AG04449 (cell line): ENCODE measurements around the gene TMPRSS13.

Experiments used
- CTCF ChIA-PET: fragments of 350-600 bp; formaldehyde crosslinking; extraction: SDS; loops from one replicate; lab custom pipeline; 2021; ENCODE audit warnings: antibody characterized with exemption; lab: Yijun Ruan, JAX
- POLR2A ChIA-PET: fragments of 400-600, 350-600 bp; formaldehyde crosslinking; extraction: SDS; loops from one replicate; lab custom pipeline; 2020; ENCODE audit warnings: antibody characterized with exemption, inconsistent platforms; lab: Yijun Ruan, JAX
- DNase-seq: peaks from one replicate; pipeline ENCODE4 v3.0.0-alpha.2; 2010; ENCODE audit warnings: low read depth, low spot score
- H3K4me3 ChIP-seq: 2 replicates; pipeline ENCODE4 v1.5.1; 2011; ENCODE audit warnings: low read depth, mild to moderate bottlenecking, control low read depth, low read length
- CTCF ChIP-seq: IDR thresholded peaks from one replicate; pipeline ENCODE4 v1.5.1; 2011; ENCODE audit warnings: mild to moderate bottlenecking, moderate library complexity, low read length, control low read depth, inconsistent platforms; ENCODE audit not compliant: insufficient read depth; ENCODE audit errors: missing control alignments

Gene TMPRSS13

GRCh38 chr11:117857734-117858414, 71.3 kb downstream of the TMPRSS13 start:
- ChIA-PET POLR2A (no interaction called here), CTCF (interaction anchor here (1.0 kb wide), 1 partner anchor 15 kb away, joined by 4 read pairs; no protein-coding TSS in a partner anchor)
- no peak for TF ChIP-seq CTCF
- no peak for DNase-seq
- H3K4me3 ChIP-seq, result no peak overlapping the region

- ChIA-PET CTCF (interaction anchor here (1.9 kb wide), 1 partner anchor 12 kb away, joined by 10 read pairs; no protein-coding TSS in a partner anchor), POLR2A (no interaction called here)
- TF ChIP-seq CTCF, result no peak
- H3K4me3 ChIP-seq, result no peak overlapping the region
- no peak for DNase-seq
These were observed 73.1 kb downstream of the TMPRSS13 start for GRCh38 chr11:117855912-117856651.

GRCh38 chr11:117855186-117855845, 73.9 kb downstream of the TMPRSS13 start:
- ChIA-PET CTCF (interaction anchor here (1.9 to 2.6 kb wide), 2 partner anchors 11 to 92 kb away, joined by 10 to 11 read pairs; no protein-coding TSS in a partner anchor), POLR2A (no interaction called here)
- TF ChIP-seq CTCF, result no peak
- DNase-seq, result no peak
- no peak overlapping the region for H3K4me3 ChIP-seq

GRCh38 chr11:117852309-117852708, 76.9 kb downstream of the TMPRSS13 start:
- DNase-seq, result no peak
- TF ChIP-seq CTCF, result no peak
- H3K4me3 ChIP-seq, result no peak overlapping the region
- ChIA-PET CTCF (interaction anchor here (1.4 to 3.2 kb wide), 3 partner anchors 8 to 95 kb away, joined by 4 to 21 read pairs (median 6); no protein-coding TSS in a partner anchor), POLR2A (interaction anchor here (1.1 kb wide), 1 partner anchor 95 kb away, joined by 3 read pairs; no protein-coding TSS in a partner anchor)

GRCh38 chr11:117851852-117852251, 77.3 kb downstream of the TMPRSS13 start:
- DNase-seq, result no peak
- H3K4me3 ChIP-seq, result no peak overlapping the region
- POLR2A ChIA-PET, result interaction anchor here (1.1 kb wide), 1 partner anchor 95 kb away, joined by 3 read pairs; no protein-coding TSS in a partner anchor
- TF ChIP-seq CTCF, result no peak
- CTCF ChIA-PET, result interaction anchor here (1.5 to 3.2 kb wide), 2 partner anchors 9 to 95 kb away, joined by 4 to 21 read pairs; no protein-coding TSS in a partner anchor
